CD4-positive, alpha-beta T cell treated with Interleukin-15 for 1 hour (primary cell): ENCODE measurements around the gene SYVN1.
A peak's percentile ranks its signal among the peaks of the same experiment; 100 is the strongest.
"Not testable (repeated sequence)": the region's sequence is repeated elsewhere in the genome, so short reads cannot be mapped to it uniquely, and the experiment has no call there.

Experiments
- DNase-seq: peaks from one replicate; pipeline ENCODE4 v3.0.0-alpha.2; 2020

The SYVN1 gene

GRCh38 chr11:65126624-65127274, 7.6 kb downstream of the SYVN1 start:
- no peak for DNase-seq

GRCh38 chr11:65125197-65126056, 8.9 kb downstream of the SYVN1 start:
- no peak for DNase-seq

- no peak for DNase-seq
These were observed 9.7 kb downstream of the SYVN1 start for GRCh38 chr11:65124480-65125196.

- DNase-seq, result peak; percentile 99
These were observed 12.2 kb downstream of the SYVN1 start, which contains the start of the genes FAU and MRPL49 for GRCh38 chr11:65121865-65122696. Gene FAU (minus strand): TSS chr11:65122134. CDS start chr11:65121813, 321 bp downstream. Gene MRPL49 (plus strand): TSS chr11:65122321. CDS start chr11:65122347, 26 bp downstream.

GRCh38 chr11:65121447-65121864, 12.9 kb downstream of the SYVN1 start:
- peak; percentile 44 for DNase-seq

- no peak for DNase-seq
These were observed 13.5 kb downstream of the SYVN1 start for GRCh38 chr11:65120831-65121230.

GRCh38 chr11:65119670-65119995, 14.7 kb downstream of the SYVN1 start:
- no peak for DNase-seq

GRCh38 chr11:65118891-65119669, 15.2 kb downstream of the SYVN1 start:
- not testable (repeated sequence) for DNase-seq

GRCh38 chr11:65118097-65118837, 16.1 kb downstream of the SYVN1 start:
- DNase-seq, result no peak

GRCh38 chr11:65117206-65118096, 16.9 kb downstream of the SYVN1 start, which contains the start of gene ZNHIT2:
Gene ZNHIT2 (minus strand): TSS chr11:65117701. CDS start chr11:65117653, 48 bp downstream.
- peak; percentile 99 for DNase-seq

GRCh38 chr11:65116370-65117205, 17.7 kb downstream of the SYVN1 start:
- DNase-seq, result peak; percentile 55

- DNase-seq, result no peak
These were observed 18.8 kb downstream of the SYVN1 start for GRCh38 chr11:65115361-65116082.

GRCh38 chr11:65114538-65115171, 19.7 kb downstream of the SYVN1 start:
- no peak for DNase-seq

GRCh38 chr11:65113839-65114238, 20.5 kb downstream of the SYVN1 start:
- no peak for DNase-seq

- DNase-seq, result no peak
These were observed 21.0 kb downstream of the SYVN1 start for GRCh38 chr11:65113361-65113756.

GRCh38 chr11:65112546-65113360, 21.6 kb downstream of the SYVN1 start:
- DNase-seq, result peak; percentile 78
